B cell (primary cell): ENCODE results near the gene KRTAP5-8. TPM values are rescaled to one million over a fixed set of nuclear protein-coding genes. Genes with fewer than 3 reads are reported as not detected.

Experiments used
- ATAC-seq: fragments of 200-7000 bp; cut with Tn5 transposase; one replicate; pipeline ENCODE4 v1.10.0; 2021; ENCODE audit warnings: low read depth, mild to moderate bottlenecking, moderate number of reproducible peaks, moderate library complexity
- CTCF ChIA-PET: fragments of 350-600 bp; sonication (Branson Sonifier 250); formaldehyde crosslinking; loops from one replicate; lab custom pipeline; 2021; ENCODE audit warnings: antibody characterized with exemption, inconsistent platforms; lab: Charles Lee
- POLR2A ChIA-PET: fragments of 350-600 bp; sonication (Branson Sonifier 250); formaldehyde crosslinking; loops from one replicate; lab custom pipeline; 2021; ENCODE audit warnings: antibody characterized with exemption; lab: Charles Lee
- DNase-seq: peaks from one replicate; pipeline ENCODE4 v3.0.0; 2013
- H2AFZ ChIP-seq: 2 replicates; pipeline ENCODE4 v1.6.1; 2012; ENCODE audit warnings: mild to moderate bottlenecking, low read depth, low read length; ENCODE audit not compliant: insufficient read depth, poor library complexity, severe bottlenecking
- H3K27ac ChIP-seq, 2 donors: 1 replicate in 1 of 2; 2 replicates in 1 of 2; pipeline ENCODE4 v1.5.1; 2012 to 2013; ENCODE audit warnings: low read length in 2 of 2, mild to moderate bottlenecking in 2 of 2, moderate library complexity in 1 of 2
- H3K27me3 ChIP-seq, 4 experiments: fragments of 200-600 bp in 1 of 4; sonication (generic) in 1 of 4; replicated peaks in 1 of 4; 1 replicate in 2 of 4; 2 replicates in 2 of 4; pipeline versions ENCODE4 v1.6.1 to v1.7.0; 2013 to 2016; ENCODE audit warnings: low read length in 3 of 4, mild to moderate bottlenecking in 2 of 4, mixed read lengths in 1 of 4, moderate library complexity in 1 of 4; ENCODE audit not compliant: insufficient read depth in 4 of 4, control insufficient read depth in 3 of 4; ENCODE audit errors: control extremely low read depth in 1 of 4
- H3K36me3 ChIP-seq, 2 experiments: replicated peaks in 1 of 2; 1 replicate in 1 of 2; 2 replicates in 1 of 2; pipeline versions ENCODE4 v1.6.1 to v1.7.1; 2013; ENCODE audit warnings: low read length in 1 of 2; ENCODE audit not compliant: insufficient read depth in 2 of 2, control insufficient read depth in 1 of 2; ENCODE audit errors: control extremely low read depth in 1 of 2, extremely low read depth in 1 of 2
- H3K4me1 ChIP-seq, 2 donors: fragments of 200-600 bp in 1 of 2; sonication (generic) in 1 of 2; 1 replicate in 1 of 2; 2 replicates in 1 of 2; pipeline versions ENCODE4 v1.5.1 to v1.6.1; 2013 to 2017; ENCODE audit warnings: low read length in 2 of 2; ENCODE audit not compliant: control insufficient read depth in 2 of 2, insufficient read depth in 2 of 2
- H3K4me2 ChIP-seq: replicated peaks from 2 replicates; pipeline ENCODE3; 2012; ENCODE audit warnings: mild to moderate bottlenecking, low read depth, low read length; ENCODE audit not compliant: poor library complexity, severe bottlenecking
- H3K4me3 ChIP-seq, 5 experiments: fragments of 200-600 bp in 1 of 5; sonication (generic) in 1 of 5; 1 replicate in 3 of 5; 2 replicates in 2 of 5; pipeline versions ENCODE4 v1.5.1 to v1.7.0; 2011 to 2016; ENCODE audit warnings: low read length in 4 of 5, mild to moderate bottlenecking in 4 of 5, low read depth in 2 of 5, control low read depth in 1 of 5, moderate library complexity in 1 of 5; ENCODE audit not compliant: insufficient read depth in 1 of 5; ENCODE audit errors: control extremely low read depth in 1 of 5, extremely low read depth in 1 of 5
- H3K79me2 ChIP-seq: fragments of 200-600 bp; sonication (generic); one replicate; pipeline ENCODE4 v1.6.0; 2016; ENCODE audit warnings: low read length; ENCODE audit not compliant: control insufficient read depth, insufficient read depth
- H3K9ac ChIP-seq: fragments of 200-600 bp; sonication (generic); 2 replicates; pipeline ENCODE4 v1.6.1; 2017; ENCODE audit warnings: mild to moderate bottlenecking, low read length, moderate library complexity
- H3K9me3 ChIP-seq, 3 donors: one replicate each; pipeline versions ENCODE4 v1.6.1 to v1.7.1; 2013; ENCODE audit warnings: low read length in 2 of 3; ENCODE audit not compliant: control insufficient read depth in 2 of 3, insufficient read depth in 1 of 3; ENCODE audit errors: control extremely low read depth in 1 of 3
- H4K20me1 ChIP-seq: 2 replicates; pipeline ENCODE4 v1.6.0; 2012; ENCODE audit warnings: mild to moderate bottlenecking, low read length; ENCODE audit not compliant: insufficient read depth, control insufficient read depth, poor library complexity, severe bottlenecking
- H3K27ac Mint-ChIP-seq: one replicate; pipeline ENCODE4 v1.8.0; 2021; ENCODE audit warnings: mixed read lengths
- H3K27me3 Mint-ChIP-seq: one replicate; pipeline ENCODE4 v1.8.0; 2021; ENCODE audit warnings: mixed read lengths
- H3K4me1 Mint-ChIP-seq: one replicate; pipeline ENCODE4 v1.8.0; 2021; ENCODE audit warnings: mixed read lengths
- H3K4me3 Mint-ChIP-seq: one replicate; pipeline ENCODE4 v1.8.0; 2021; ENCODE audit warnings: mixed read lengths
- H3K9me3 Mint-ChIP-seq: one replicate; pipeline ENCODE4 v1.8.0; 2022; ENCODE audit warnings: mixed read lengths; ENCODE audit not compliant: insufficient read depth
- EZH2 ChIP-seq: IDR thresholded peaks from 2 replicates; pipeline ENCODE4 v1.6.1; 2012; ENCODE audit warnings: borderline replicate concordance, low read depth, mild to moderate bottlenecking, moderate library complexity, low read length; ENCODE audit not compliant: insufficient read depth, poor library complexity, severe bottlenecking
- WGBS: methylation state at CpG from one replicate; pipeline ENCODE4 v1.1.5; 2013; ENCODE audit warnings: missing lambda C conversion rate; ENCODE audit not compliant: insufficient coverage; 5-methylcytosine and 5-hydroxymethylcytosine counted together
- intact Hi-C: fragments of 100-400 bp; cut with micrococcal nuclease; formaldehyde crosslinking; loops from one replicate; pipeline ENCODE4 v1.10.0; 2022
- polyA plus RNA-seq: library from polyadenylated mRNA; depleted of rRNA; stranded (reverse); fragments of >200 nt; gene quantifications from 2 replicates; pipeline ENCODE4 v1.2.3, GENCODE V29; 2012
- total RNA-seq, 2 donors: library from RNA; stranded (reverse); fragments of 120-200 nt in 1 of 2; gene quantifications; 1 replicate in 1 of 2; 2 replicates in 1 of 2; pipeline versions ENCODE4 v1.2.3 to v1.2.4, GENCODE V29; 2013 to 2022
- TF ChIP-seq, protein P1 (sequence below): fragments of 200-600 bp; IDR thresholded peaks from one replicate; pipeline ENCODE4 v1.8.0; 2022; ENCODE audit warnings: antibody characterized with exemption, mild to moderate bottlenecking

KRTAP5-8 gene
- total and polyA plus RNA-seq, 2 donors (not counting 1 experiment from before 2014, with no cell fraction given), result 0.10 to 0.49 TPM

DNA sequence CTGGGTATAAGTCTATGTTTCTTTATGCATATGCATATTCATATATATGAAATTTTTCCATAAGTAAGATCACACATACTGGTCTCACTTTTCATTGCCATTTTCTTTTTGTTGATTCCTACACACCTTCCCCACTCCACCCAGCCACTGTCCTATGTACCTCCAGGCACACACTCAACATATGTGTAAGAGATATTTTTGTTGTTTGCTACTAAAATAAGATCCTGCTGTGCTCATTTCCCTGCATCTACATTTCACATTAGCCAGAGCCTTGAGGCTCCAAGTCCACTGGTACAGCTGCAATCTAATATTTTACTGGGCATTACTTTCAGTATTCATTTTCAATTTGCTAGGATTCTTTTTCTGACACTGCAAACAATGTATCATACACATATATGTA lies 19.4 kb downstream of the KRTAP5-8 start:
- no peaks in the 10 kb centered on the region for H3K4me1 ChIP-seq

DNA sequence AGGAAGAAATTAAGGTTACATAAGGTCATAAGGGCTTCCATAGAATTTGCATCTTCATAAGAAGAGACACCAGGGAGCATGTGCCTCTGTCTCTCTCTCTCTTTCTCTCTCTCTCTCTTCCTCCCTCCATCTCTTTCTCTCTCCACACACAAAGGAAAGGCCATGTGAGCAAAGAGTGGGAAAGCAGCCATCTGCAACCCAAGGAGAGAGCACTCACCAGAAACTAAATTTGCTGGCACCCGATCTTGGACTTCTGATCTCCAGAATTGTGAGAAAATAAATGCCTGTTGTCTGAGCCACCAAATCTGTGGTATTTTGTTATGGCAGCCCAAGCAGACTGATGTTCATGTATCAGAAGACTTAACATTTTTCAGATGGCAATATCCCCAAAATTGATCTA lies 21.2 kb downstream of the KRTAP5-8 start:
- POLR2A ChIA-PET, result no interaction called here

More for the DNA sequence above, 19.4 kb downstream of the KRTAP5-8 start:
- Mint-ChIP-seq H3K4me1 (no peaks in the 10 kb centered on the region), H3K9me3 (peaks cover 2% of the 10 kb centered on the region), H3K27ac (no peak overlapping the region), H3K27me3 (peaks cover 30% of the 10 kb centered on the region), H3K4me3 (no peak overlapping the region)
- Histone ChIP-seq H3K9ac (no peak overlapping the region), H3K27me3 (peaks cover 0 to 9% (median 3%) of the 10 kb centered on the region in 4 experiments), H4K20me1 (no peaks in the 10 kb centered on the region), H3K27ac (no peak overlapping the region), H3K9me3 (no peaks in the 10 kb centered on the region), H3K4me2 (no peak overlapping the region), H3K79me2 (no peaks in the 10 kb centered on the region), H3K36me3 (no peaks in the 10 kb centered on the region), H3K4me3 (no peak overlapping the region), H2AFZ (no peak overlapping the region)
- ATAC-seq, result no peak
- no peak for DNase-seq
- CTCF ChIA-PET, result no interaction called here
- intact Hi-C loops, result no loop called here
- POLR2A ChIA-PET, result no interaction called here
- no peak for TF ChIP-seq EZH2
- TF ChIP-seq, protein P1, sequence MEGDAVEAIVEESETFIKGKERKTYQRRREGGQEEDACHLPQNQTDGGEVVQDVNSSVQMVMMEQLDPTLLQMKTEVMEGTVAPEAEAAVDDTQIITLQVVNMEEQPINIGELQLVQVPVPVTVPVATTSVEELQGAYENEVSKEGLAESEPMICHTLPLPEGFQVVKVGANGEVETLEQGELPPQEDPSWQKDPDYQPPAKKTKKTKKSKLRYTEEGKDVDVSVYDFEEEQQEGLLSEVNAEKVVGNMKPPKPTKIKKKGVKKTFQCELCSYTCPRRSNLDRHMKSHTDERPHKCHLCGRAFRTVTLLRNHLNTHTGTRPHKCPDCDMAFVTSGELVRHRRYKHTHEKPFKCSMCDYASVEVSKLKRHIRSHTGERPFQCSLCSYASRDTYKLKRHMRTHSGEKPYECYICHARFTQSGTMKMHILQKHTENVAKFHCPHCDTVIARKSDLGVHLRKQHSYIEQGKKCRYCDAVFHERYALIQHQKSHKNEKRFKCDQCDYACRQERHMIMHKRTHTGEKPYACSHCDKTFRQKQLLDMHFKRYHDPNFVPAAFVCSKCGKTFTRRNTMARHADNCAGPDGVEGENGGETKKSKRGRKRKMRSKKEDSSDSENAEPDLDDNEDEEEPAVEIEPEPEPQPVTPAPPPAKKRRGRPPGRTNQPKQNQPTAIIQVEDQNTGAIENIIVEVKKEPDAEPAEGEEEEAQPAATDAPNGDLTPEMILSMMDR, result no peak

More for the DNA sequence above, 21.2 kb downstream of the KRTAP5-8 start:
- Histone ChIP-seq H3K4me1 (peaks cover 0 to 4% of the 10 kb centered on the region in 2 donors), H4K20me1 (no peaks in the 10 kb centered on the region), H3K79me2 (no peaks in the 10 kb centered on the region), H3K4me3 (no peak overlapping the region), H3K9ac (no peak overlapping the region), H3K36me3 (no peaks in the 10 kb centered on the region), H3K4me2 (no peak overlapping the region), H3K27ac (no peak overlapping the region), H2AFZ (no peak overlapping the region), H3K27me3 (peaks cover 0 to 15% (median 11%) of the 10 kb centered on the region in 4 experiments), H3K9me3 (no peaks in the 10 kb centered on the region)
- Mint-ChIP-seq H3K27ac (no peak overlapping the region), H3K9me3 (peaks cover 2% of the 10 kb centered on the region), H3K4me3 (no peak overlapping the region), H3K27me3 (peaks cover 41% of the 10 kb centered on the region), H3K4me1 (no peaks in the 10 kb centered on the region)
- ATAC-seq, result no peak
- 100% methylated on average over 1 of the region's 1 CpG for WGBS
- CTCF ChIA-PET, result no interaction called here
- TF ChIP-seq EZH2, result no peak
- TF ChIP-seq, protein P1, result no peak
- no peak for DNase-seq
- intact Hi-C loops, result no loop called here
